Stimulated activated CD8-positive, alpha-beta memory T cell treated with anti-CD3 and anti-CD28 coated beads, Interleukin-2, amount 100 ng/mL, for 48 hours (primary cell): Measurements from ENCODE around the gene OLFM1.
A peak's percentile ranks its signal among the peaks of the same experiment; 100 is the strongest.

Experiments used
- DNase-seq, 2 donors: peaks; one replicate each; pipeline ENCODE4 v3.0.0-alpha.2; 2020; ENCODE audit warnings: low read depth in 2 of 2

OLFM1 gene

GRCh38 chr9:135076876-135077430 lies 10.5 kb upstream of the OLFM1 start:
- no peak for DNase-seq

GRCh38 chr9:135077497-135078200 lies 9.8 kb upstream of the OLFM1 start:
- no peak for DNase-seq

- no peak for DNase-seq
Observed at GRCh38 chr9:135078361-135078821, 9.1 kb upstream of the OLFM1 start.

GRCh38 chr9:135079018-135079417 lies 8.4 kb upstream of the OLFM1 start:
- no peak for DNase-seq

- no peak for DNase-seq
Observed at GRCh38 chr9:135079676-135080075, 7.8 kb upstream of the OLFM1 start.

GRCh38 chr9:135080286-135081263 lies 6.9 kb upstream of the OLFM1 start:
- DNase-seq, result no peak

- no peak for DNase-seq
Observed at GRCh38 chr9:135081264-135081660, 6.2 kb upstream of the OLFM1 start.

- no peak for DNase-seq
Observed at GRCh38 chr9:135081731-135082130, 5.7 kb upstream of the OLFM1 start.

- no peak for DNase-seq
Observed at GRCh38 chr9:135082536-135082935, 4.9 kb upstream of the OLFM1 start.

GRCh38 chr9:135083241-135083810 lies 4.1 kb upstream of the OLFM1 start:
- no peak for DNase-seq

GRCh38 chr9:135083831-135084230 lies 3.6 kb upstream of the OLFM1 start:
- DNase-seq, result no peak

- DNase-seq, result no peak
Observed at GRCh38 chr9:135084262-135084661, 3.2 kb upstream of the OLFM1 start.

- DNase-seq, result no peak
Observed at GRCh38 chr9:135084881-135085760, 2.3 kb upstream of the OLFM1 start.

- peak; percentile 32 to 40 for DNase-seq
Observed at GRCh38 chr9:135085830-135086546, 1.5 kb upstream of the OLFM1 start.

- DNase-seq, result no peak
Observed at GRCh38 chr9:135086597-135087488, 625 bp upstream of the OLFM1 start.

GRCh38 chr9:135087899-135088347 lies 455 bp downstream of the OLFM1 start:
- DNase-seq, result no peak

GRCh38 chr9:135088348-135088978 lies 995 bp downstream of the OLFM1 start:
- DNase-seq, result no peak

GRCh38 chr9:135088979-135089847 lies 1.7 kb downstream of the OLFM1 start:
- no peak for DNase-seq
